ENCODE data around the gene CYP2F1. TPM values are rescaled to one million over a fixed set of nuclear protein-coding genes. Genes with fewer than 3 reads are reported as not detected.

CYP2F1 gene
- total and polyA plus RNA-seq, 9 of the 15 experiments (the other 6 are each of a cell fraction or from before 2014, with no cell fraction given) = 0.03 to 0.77 (median 0.18) TPM; not detected in 1

DNA sequence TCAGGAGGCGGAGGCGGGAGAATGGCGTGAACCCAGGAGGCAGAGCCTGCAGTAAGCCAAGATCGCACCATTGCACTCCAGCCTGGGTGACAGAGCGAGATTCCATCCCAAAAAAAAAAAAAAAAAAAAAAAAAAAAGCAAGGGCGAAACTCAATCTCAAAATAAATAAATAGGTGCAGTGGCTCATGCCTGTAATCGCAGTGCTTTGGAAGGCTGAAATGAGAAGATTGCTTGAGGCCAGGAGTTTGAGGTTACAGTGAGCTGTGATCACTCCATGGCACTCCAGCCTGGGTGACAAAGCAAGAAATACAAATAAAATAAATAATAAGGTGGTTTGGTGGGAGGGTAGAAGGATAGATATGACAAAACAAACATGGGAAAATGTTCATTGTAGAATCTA is 39.8 kb downstream of the CYP2F1 start:
- DNase-seq (ENCODE audit: extremely low read depth in 1 of 4, low spot score in 3 of 4) (no peak), ATAC-seq (no peak), FAIRE-seq (no peak)
- Histone ChIP-seq H3K79me2 (ENCODE audit: control insufficient read depth, insufficient read depth, low read length) (no peaks in the 10 kb centered on the region), H3K27me3 (ENCODE audit: control insufficient read depth in 2 of 2, insufficient read depth in 2 of 2, low read length in 2 of 2) (peaks cover 2 to 7% of the 10 kb centered on the region in 2 experiments; a peak in 2 of 5 replicates), H3K9ac (ENCODE audit: insufficient read depth in 1 of 2, low read depth in 2 of 2, low read length in 2 of 2) (no peak overlapping the region), H2AFZ (ENCODE audit: low read depth, low read length) (no peak overlapping the region), H4K20me1 (replicated peaks; ENCODE audit: control insufficient read depth, insufficient read depth, low read length) (no peaks in the 10 kb centered on the region), H3K9me1 (ENCODE audit: control insufficient read depth, insufficient read depth, low read length) (no peaks in the 10 kb centered on the region), H3K4me2 (ENCODE audit: insufficient read depth, low read length) (no peak overlapping the region), H3K9me3 (replicated peaks; ENCODE audit: control insufficient read depth, insufficient read depth, low read depth, low read length) (no peaks in the 10 kb centered on the region), H3K27ac (ENCODE audit: extremely low read depth, low read depth, low read length) (no peak overlapping the region), H3K4me3 (no peak overlapping the region), H3K4me1 (replicated peaks in 1 of 2; ENCODE audit: control insufficient read depth in 2 of 2, insufficient read depth in 2 of 2, low read length in 2 of 2) (peaks cover 3% of the 10 kb centered on the region in 2 experiments; a peak in 3 of 5 replicates), H3K36me3 (ENCODE audit: control insufficient read depth, insufficient read depth, low read length) (no peaks in the 10 kb centered on the region)
- BruUV-seq (replicated peaks) = no TSS peak
- POLR2A ChIA-PET = no interaction called here
- no peak for TF ChIP-seq ZNF717 (CRISPR knock-in tag; IDR thresholded peaks at IDR 0.05)
- no peak for TF ChIP-seq PYGO2 (tag; IDR thresholded peaks at IDR 0.05)
- TF ChIP-seq RBM17 (IDR thresholded peaks at IDR 0.05; ENCODE audit: borderline replicate concordance, low read depth, low read length) = no peak
- no peak for TF ChIP-seq SRSF1 (IDR thresholded peaks at IDR 0.05; ENCODE audit: low read depth, low read length)
- TF ChIP-seq ZNF408 (CRISPR knock-in tag; IDR thresholded peaks at IDR 0.05; ENCODE audit: low read depth) = no peak
- no peak for TF ChIP-seq EP300 (IDR thresholded peaks at IDR 0.05; ENCODE audit: low read length)
- no peak for TF ChIP-seq MCM5 (IDR thresholded peaks at IDR 0.05; ENCODE audit: low read depth)
- no peak for TF ChIP-seq FOXP1 (CRISPR knock-in tag; IDR thresholded peaks at IDR 0.05)
- TF ChIP-seq BRF1 (IDR thresholded peaks at IDR 0.05; ENCODE audit: borderline replicate concordance, extremely low read depth, insufficient read length) = no peak
- no peak for TF ChIP-seq BMI1 (IDR thresholded peaks at IDR 0.05; ENCODE audit: low read length)
- TF ChIP-seq MEIS2 (IDR thresholded peaks at IDR 0.05; ENCODE audit: partially characterized antibody) = no peak
- in situ Hi-C loops (cut with MboI) = no loop called here
- CTCF ChIA-PET (ENCODE audit: low intra/inter-chr PET ratio) = no interaction called here
- 65% methylated on average over 5 of the region's 7 CpGs for WGBS (ENCODE audit: insufficient coverage, low coverage, missing lambda C conversion rate)
- intact Hi-C loops (cut with micrococcal nuclease) = no loop called here
